Inferior parietal cortex (tissue), 1 donor: Measurements from ENCODE around the gene RASAL1.
"Not testable (repeated sequence)": the region's sequence is repeated elsewhere in the genome, so short reads cannot be mapped to it uniquely, and the experiment has no call there.

ENCODE experiments used
- DNase-seq: peaks from one replicate; pipeline ENCODE4 v3.0.0-alpha.2; 2016; ENCODE audit errors: extremely low spot score

RASAL1 gene

DNA sequence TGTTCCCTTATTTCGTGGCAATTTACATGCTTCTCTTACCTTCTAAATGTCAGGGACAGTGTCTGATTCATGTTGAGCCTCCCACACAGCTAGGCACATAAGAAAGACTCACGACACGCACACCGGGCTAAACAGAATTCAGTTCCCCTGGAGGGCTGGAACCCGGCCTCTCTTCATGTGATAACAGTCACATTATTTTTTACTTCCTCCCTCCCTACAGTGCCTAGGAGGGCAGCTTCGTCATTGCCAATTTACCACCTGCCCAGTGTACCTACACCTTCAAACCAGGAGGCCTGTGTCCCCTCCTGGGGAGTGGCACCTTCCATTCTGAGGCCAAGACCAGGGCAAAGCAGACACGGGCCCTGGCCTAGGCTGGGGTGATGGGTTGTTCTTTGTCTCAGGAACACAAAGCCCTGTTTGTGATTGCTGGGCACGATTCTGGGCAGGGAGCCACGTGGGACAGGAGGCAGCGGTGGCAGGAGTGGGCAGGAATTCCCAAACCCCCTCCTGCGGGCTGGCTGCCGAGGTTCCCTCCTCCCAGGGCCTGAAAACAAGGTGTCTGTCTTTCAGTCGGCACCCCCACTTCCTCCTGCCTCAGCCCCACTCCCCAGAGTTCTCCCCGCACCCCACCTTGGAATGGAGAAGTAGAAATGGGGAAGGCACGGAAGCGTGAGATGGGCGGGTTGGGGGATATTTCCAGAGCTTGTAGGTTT is 6.8 kb upstream of the RASAL1 start:
- DNase-seq, result peak; percentile 90

DNA sequence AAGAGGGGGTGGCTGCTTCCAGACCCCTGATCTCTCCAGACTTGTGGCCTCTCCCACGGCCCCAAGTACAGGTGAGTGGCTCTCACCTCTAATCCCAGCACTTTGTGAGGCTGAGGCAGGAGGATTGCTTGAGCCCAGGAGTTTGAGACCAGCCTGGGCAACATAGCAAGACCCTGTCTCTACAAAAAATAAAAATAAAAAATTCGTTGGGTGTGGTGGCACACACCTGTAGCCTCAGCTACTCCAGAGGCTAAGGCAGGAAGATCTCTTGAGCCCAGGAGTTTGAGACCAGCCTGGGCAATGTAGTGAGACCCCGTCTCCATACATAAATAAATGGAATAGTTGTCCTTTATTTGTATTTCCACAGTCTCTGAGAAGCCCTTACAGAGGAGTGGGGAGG is 6.2 kb upstream of the RASAL1 start:
- not testable (repeated sequence) for DNase-seq

- DNase-seq, result no peak
Measured at GRCh38 chr12:113140706-113141105, 5.1 kb upstream of the RASAL1 start.

DNA sequence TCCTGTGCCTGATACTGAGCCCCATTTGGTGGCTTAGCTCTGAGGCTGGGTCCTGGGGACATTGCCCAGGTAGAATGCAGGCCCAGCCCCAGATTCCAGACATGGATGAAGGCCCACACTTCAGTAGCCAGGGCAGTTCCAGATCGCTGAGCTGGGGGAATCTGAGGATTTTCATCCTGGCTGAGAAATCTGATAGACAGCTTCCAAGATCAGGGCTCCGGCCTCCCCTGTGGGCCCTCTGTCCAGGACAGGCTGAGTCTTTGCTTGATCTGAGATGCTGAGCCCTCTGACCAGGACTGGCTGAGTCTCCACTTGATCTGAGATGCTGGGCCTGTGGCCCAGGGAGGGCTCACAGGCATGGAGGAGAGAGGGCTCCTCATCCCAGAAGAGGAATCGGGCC is 3.3 kb upstream of the RASAL1 start:
- DNase-seq, result no peak

DNA sequence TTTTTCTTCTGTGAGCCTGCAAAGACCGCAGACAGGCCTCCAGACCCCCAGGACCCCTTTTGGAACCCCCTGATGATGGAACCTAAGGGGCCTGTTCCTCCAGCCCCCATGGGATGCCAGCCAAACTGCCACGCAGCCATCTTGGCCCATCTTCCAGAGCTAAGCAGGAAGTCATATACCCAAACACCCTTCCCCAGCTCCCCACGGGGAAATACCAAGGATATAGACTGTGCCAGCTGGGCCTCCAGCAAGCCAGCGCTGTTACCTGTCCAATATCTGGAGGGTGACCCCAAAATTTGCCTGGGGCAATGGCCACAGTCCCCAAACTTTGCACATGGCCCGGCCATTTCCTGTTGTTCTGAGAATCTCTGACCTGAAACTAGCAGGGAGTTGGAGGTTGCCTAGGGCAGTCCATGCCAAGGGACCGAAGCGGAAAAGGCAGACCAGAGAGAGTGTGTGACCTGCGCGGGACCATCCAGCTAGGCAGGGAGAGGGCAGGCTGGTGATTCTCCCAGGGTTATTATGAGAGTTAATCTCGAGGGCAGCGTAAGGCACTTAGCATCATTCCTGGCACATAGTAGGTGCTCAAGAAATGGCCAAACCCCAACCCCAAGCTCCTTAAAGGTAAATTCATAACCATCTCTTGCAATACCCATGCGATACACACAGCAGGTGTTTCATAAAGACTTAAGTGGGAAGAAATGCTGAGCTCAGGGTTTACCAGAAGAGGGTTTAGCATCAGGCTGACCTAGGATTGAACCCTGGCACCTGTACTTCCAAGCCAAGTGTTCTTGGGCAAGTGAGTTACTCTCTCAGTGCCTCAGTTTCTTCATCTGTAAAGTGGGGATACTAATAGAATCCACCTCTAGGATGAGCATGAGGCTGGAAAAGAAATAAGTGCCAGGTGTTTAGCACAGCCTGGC is 2.6 kb upstream of the RASAL1 start:
- DNase-seq, result no peak

GRCh38 chr12:113136990-113137511 is 1.5 kb upstream of the RASAL1 start:
- DNase-seq, result no peak

GRCh38 chr12:113136128-113136989 is 798 bp upstream of the RASAL1 start:
- peak; percentile 67 for DNase-seq

GRCh38 chr12:113134521-113134951 is 1.0 kb downstream of the RASAL1 start:
- DNase-seq, result no peak

DNA sequence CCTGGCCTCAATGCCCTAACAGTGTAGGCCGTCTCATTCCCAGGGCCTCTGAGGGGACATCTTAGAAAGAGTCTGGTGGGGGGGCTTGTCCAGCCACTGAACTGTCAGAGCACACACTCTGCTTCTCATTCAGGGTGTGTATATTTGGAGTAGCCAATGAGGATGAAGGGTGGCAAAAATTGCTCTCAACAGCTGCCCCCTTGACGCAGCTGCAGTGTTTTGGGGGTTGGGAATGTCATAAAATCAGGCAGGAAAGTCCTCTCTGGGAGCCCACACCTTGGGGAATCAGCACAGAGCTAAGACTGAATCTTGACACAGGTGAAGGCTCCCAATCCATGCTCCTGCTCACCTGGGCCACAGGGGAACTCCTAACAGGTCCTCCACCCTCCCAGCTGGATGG is 1.5 kb downstream of the RASAL1 start:
- DNase-seq, result no peak

GRCh38 chr12:113133666-113134065 is 1.9 kb downstream of the RASAL1 start:
- DNase-seq, result no peak

DNA sequence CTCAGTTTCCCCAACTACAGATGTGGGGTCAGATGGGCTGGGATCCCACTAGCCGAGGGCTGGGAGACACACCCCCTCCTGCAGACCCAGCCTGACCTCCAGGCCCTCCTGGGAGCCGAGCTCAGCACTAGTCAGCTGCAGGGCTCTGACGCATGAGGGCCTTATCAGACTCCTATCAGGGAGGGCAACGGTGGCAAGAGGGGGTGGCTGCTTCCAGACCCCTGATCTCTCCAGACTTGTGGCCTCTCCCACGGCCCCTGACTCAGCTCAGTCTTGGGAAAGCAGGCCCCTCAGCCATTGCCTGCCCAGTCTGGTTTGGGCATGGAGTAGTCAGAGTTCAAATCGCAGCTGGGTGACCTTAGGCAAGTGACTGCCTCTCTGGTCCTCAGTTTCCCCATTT is 2.5 kb downstream of the RASAL1 start:
- DNase-seq, result no peak

- no peak for DNase-seq
Measured at GRCh38 chr12:113131556-113131955, 4.0 kb downstream of the RASAL1 start.

GRCh38 chr12:113130457-113131135 is 5.0 kb downstream of the RASAL1 start:
- DNase-seq, result no peak

DNA sequence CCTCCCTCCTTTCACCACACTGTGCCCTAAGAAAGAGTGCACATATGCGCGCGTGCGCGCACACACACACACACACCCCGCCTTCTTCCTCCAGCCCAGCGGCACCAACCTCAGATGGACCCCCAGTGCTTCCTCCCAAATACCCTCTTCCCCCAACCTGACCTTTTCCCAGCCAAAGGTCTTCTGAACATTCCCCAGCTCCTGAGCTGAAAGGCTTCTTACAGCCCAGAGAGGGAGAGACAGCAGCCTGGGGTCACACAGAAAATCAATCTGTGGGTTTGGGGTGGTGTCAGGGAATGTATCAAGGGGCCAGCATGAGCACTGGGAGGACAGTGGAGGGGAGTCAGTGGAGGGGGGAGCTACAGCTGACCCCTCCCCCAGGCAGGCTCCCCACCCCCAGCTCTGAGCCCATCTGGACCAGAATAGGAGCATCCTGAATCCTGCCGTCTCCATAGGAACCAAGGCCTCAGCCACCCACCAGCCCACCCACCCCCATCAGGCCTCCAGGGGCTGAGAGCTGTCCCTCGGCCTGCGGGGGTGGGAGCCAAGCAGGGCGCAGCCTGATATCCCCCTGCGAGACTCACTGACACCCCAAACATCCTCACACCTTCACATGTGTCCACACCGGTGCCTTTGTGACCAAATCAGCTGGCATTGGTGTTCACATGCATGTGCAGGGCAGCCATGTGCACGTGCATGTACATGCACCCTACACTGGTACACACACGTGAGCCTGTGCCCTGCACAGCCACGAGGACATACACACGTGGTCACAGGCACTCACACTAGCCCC is 5.7 kb downstream of the RASAL1 start:
- DNase-seq, result no peak

GRCh38 chr12:113128802-113129663 is 6.5 kb downstream of the RASAL1 start:
- DNase-seq, result no peak

GRCh38 chr12:113127791-113128199 is 7.8 kb downstream of the RASAL1 start:
- DNase-seq, result no peak

DNA sequence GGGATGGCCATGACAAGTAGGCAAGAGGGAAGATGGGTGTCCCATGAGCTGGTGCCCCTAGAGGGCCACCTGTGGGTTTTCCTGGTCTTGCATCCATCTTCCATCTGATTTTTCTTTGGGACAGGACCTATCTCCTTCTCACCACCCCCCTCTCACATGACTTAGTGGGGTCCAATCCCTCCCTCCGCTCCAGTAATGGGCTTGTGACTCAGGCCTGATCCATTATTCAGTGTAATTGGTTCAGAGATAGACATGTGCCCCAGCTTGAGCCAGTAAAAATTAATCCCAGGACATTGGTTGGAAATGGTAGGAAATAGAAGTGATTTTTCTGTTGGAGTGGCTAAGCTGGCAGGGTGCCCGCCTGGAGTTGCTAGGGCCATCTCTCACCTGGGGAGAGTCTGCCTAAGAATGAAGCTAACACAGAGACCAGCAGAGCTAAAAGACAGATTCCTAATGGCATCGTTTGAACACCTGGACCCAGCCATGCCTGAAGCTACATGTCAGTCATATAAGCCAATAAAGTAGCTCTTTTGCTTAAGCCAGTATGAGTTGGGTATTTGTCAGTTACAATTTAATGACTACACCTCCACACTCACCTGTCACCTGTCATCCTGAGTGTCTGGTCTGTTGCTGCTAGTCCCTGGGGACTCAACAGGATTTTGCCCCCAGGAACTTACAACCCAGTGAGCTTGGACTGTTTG is 14.7 kb downstream of the RASAL1 start:
- no peak for DNase-seq

- DNase-seq, result no peak
Measured at GRCh38 chr12:113119980-113120669, 15.4 kb downstream of the RASAL1 start.
